GM19468 (cell line): ENCODE measurements around the gene ITPA.
A peak's percentile ranks its signal among the peaks of the same experiment; 100 is the strongest.
"Not testable (repeated sequence)": the region's sequence is repeated elsewhere in the genome, so short reads cannot be mapped to it uniquely, and the experiment has no call there.

ENCODE experiments used
- ATAC-seq: cut with Tn5 transposase; IDR thresholded peaks from one replicate; pipeline ENCODE4 v1.9.1; 2021; ENCODE audit warnings: mild to moderate bottlenecking, moderate library complexity, moderate number of reproducible peaks; ENCODE audit not compliant: unreplicated experiment; ENCODE audit errors: extremely low read depth

ITPA gene

GRCh38 chr20:3195590-3196237 lies 13.6 kb upstream of the ITPA start:
- ATAC-seq = no peak

DNA sequence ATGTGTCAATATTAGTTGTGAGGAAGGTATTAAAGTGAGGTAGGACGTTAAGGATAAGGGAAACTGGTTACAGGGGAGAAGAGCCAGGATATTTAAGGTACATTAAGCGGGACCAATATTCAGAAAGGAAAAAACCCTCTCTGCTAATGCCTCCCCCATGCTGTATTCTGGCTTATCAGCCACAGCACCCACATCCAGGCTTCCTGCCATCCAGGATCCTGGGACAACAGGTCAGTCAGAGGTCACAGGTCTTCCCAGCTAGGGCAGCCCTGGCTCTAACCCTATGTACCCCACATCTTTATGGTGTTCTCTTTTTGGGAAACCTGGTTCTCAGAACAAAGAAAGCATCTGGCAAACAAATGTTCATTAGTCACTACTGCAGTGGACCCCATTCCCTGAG lies 10.1 kb upstream of the ITPA start:
- ATAC-seq = no peak

DNA sequence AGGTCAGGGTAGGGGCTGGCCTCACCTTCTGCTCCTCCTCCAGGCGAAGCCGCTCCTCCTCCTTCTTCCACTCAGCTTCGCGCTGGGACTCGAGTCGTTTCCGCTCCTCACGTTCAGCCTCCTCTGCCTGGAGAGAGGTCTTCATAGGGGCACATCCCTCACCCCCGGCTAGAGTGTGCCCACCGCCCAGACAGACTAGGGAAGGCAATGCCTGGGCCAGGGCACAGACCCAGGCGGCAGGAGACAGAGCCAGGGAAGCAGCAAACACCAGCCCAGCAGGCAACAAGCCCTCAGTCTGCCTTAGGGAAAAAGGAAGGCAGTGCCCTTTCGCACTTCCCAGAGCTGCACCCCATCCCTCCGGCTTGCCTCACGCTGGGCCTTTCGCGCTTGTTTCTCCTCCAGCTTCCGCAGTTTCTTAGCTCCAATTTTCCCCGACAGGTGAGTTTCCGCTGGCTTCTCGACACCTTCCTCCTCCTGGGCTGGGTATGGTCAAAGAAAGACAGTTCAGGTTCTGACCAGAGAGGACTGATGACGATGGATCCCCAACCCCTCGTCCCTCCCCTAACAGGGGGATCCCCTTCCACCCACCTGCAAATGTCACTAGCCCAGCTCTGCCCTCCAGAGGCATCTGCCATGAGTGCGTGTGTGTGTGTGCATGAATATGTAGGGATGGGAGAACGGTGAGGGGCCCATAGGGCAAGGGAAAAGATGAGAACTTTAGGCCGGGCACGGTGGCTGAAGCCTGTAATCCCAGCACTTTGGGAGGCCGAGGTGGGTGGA lies 9.1 kb upstream of the ITPA start:
- ATAC-seq = no peak

DNA sequence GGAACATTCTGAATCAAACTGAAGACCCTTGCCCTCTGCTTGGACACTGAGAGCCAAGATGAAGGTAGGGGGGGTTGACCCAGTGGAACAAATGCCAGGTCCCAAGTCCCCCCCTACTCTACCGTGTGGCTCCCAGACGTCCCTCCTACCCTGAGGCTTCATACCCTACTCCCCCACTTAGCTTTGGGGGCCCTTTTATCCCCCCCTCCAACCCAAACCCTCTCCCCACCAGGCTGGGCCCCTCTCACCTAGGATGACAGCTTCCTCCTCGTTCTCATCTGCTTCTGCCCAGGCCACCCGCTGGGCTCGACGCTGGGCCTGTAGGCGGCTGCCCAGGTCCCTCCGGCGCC lies 6.4 kb upstream of the ITPA start:
- ATAC-seq = no peak

DNA sequence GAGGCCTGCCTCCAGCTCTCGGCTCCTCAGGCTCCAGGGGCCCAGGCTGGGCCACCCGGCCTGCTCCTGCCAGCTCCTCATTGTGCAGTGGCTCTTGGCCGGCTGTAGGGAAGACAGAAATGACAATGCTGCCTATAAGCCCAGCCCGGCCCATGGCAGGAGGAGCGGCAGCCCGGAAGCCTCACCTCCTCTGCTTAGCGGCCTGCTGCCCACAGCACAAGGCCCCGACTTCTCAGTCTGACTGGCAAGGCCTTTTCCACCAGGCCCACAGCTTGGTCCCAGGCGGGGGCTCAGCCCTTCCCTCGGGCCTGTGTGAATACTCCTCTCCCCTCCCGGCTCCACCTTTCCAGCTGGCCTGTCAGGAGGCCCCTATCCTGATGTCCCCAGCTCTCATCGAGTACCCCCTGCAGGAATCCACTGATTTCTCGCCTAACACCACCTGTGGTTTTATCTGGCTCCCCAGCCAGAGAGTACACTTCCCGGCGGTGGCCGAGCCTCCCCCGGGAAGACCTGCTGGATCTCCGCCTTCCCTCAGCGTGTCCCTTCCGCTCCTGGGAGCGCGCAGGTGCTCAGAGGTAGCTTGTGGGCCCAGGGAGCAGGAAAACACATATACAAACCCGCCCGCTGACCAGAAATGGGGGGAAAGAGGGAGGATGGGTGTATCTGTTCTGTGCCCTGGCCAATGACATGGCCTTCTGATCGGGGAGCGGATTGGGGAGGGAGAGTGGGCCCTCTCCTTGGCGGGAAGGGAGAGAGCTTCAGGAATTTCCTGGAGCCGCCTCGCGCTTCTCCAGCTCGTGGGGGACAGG lies 5.8 kb upstream of the ITPA start:
- ATAC-seq = no peak

- ATAC-seq = peak; percentile 61
Observed at GRCh38 chr20:3204124-3204794, 5.0 kb upstream of the ITPA start, which contains the start of gene DDRGK1. DDRGK1 (minus strand) TSS chr20:3204682; CDS start chr20:3204627, 55 bp downstream.

DNA sequence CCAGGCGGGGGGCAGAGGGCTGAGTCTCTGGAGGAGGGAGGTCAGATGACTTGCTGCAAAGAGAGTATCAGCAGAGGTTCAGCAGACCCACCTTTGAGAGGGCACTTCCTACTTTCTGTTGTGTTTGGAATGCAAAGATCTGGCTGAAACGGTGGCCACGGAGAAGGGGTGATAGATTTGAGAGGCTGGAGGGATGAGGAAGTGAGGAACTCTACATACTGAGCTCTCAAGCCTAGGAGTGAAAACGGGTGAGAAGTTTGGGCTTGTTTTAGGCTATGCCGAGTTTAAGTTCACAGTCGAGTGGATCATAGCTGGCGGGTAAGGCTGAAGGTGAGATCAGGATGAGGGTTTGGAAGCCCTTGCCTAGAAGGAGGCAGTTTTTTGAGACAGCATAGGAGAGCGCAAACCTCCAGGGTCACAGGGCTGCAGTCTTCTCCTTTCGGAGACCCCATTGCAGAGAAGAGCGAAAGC lies 477 bp upstream of the ITPA start:
- ATAC-seq = no peak

- ATAC-seq = no peak
Observed at GRCh38 chr20:3209946-3210317, 634 bp downstream of the ITPA start.

- ATAC-seq = no peak
Observed at GRCh38 chr20:3210346-3210745, 1.0 kb downstream of the ITPA start.

GRCh38 chr20:3213226-3213625 lies 3.9 kb downstream of the ITPA start:
- no peak for ATAC-seq

GRCh38 chr20:3215359-3215917 lies 6.1 kb downstream of the ITPA start:
- ATAC-seq = not testable (repeated sequence)

DNA sequence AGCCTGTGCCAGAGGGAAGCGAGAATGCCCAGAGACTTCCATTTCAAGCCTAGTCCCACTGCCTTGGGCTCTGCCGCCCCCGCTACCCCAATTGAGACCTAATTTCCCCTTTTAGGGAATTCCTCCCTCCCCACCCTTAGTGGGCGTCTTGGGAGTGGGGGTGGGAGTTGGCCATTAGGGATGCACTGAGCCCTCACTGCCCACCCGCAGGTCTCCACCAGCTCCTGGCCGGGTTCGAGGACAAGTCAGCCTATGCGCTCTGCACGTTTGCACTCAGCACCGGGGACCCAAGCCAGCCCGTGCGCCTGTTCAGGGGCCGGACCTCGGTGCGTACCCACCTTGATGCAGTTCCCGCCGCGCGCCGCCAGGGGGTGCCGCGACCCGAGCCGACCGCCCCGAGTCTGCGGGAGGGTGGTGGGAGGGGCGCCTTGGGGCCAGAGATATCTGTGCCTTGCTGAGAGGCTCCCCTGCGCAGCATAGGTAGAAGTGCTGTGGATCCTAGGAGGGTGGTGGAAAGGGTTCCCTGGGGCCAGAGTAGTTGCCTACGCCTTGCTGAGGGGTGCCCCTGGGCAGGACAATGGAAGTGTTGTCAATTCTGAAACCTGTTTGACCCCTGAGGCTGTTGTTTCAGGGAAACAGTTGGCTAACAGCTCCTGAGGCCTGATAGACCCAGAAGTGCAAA lies 9.2 kb downstream of the ITPA start:
- no peak for ATAC-seq

DNA sequence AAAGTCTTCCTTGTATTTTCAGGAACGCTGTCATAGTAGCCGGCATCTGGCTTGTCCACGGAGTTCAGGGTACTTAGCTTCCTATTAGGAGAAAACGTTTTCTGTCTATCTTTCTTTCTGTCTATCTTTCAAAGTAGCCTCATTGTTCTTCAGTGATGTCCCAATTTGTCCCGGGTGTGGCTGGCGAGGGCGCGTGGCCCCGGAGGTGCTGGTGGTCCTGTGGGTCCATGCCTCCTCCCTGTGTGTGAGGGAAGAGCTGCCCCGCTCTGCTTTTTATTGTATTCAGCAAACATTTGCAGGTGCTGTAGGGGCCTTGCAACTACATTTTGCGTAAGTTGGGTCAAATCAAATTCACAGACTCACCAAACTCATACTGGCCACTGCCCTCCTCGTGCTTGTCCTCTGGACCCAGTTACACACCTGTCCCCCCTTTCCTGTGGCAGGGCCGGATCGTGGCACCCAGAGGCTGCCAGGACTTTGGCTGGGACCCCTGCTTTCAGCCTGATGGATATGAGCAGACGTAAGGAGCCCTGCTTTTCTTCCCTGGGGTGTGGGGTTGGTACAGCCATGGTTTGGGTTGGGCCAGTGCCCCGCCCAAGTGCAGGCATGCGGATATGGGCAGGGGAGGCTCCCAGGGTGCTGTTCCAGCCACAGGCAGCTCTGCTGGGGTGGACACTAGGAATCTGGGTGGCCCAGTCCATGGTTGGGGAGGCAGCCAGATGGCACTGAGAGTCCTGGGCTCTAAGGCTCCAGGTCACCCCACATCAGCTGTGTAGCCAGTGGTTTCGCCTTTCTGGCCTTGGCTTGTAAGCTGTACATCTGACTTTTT lies 12.3 kb downstream of the ITPA start:
- ATAC-seq = no peak

DNA sequence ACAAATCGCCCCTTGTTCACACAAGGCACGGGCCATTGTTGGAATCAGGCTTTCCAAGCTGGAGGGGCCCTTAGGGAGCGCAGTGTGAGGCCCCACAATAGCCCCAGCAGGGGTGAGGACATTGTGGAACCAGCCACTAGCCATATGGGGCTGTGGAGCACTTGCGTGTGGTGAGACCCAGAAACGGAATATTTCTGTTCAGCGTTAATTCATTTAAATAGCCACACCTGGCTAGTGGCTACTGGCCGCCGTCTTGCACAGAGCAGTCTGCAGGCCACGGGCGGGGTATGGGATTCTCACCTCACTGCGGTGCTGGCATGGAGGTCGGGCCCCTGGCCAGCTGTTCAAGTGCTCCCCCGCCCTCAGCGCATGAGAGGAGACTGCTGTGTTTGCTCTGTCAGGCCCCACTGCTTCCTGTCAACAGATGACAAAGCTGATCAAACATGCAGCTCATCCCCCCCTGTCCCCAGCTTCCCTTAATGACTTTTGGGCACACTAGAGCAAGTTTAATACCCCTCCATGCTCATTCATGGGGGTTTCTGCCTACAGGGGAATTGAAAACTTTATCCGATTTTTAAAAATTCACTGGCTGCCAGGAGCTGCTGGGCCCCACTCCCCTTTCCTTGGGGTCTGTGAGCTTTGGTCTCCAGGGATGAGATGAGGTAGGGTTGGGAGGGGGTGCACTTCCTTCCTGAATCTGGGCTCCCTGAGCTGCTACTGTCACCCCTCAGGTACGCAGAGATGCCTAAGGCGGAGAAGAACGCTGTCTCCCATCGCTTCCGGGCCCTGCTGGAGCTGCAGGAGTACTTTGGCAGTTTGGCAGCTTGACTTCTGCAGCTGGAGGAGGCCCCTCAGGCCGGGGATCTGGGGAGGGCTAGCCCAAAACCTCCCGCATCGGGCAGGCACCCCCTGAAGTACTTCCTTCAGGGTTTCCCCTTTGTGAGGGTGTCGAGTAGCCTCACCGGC lies 13.6 kb downstream of the ITPA start:
- ATAC-seq = peak; percentile 72

- ATAC-seq = no peak
Observed at GRCh38 chr20:3223651-3223993, 14.3 kb downstream of the ITPA start.

GRCh38 chr20:3223994-3224680 lies 14.8 kb downstream of the ITPA start:
- no peak for ATAC-seq
